Measurements from ENCODE around the gene HLA-DQA1.
"Not testable (repeated sequence)": the region's sequence is repeated elsewhere in the genome, so short reads cannot be mapped to it uniquely, and the experiment has no call there.

The HLA-DQA1 gene

DNA sequence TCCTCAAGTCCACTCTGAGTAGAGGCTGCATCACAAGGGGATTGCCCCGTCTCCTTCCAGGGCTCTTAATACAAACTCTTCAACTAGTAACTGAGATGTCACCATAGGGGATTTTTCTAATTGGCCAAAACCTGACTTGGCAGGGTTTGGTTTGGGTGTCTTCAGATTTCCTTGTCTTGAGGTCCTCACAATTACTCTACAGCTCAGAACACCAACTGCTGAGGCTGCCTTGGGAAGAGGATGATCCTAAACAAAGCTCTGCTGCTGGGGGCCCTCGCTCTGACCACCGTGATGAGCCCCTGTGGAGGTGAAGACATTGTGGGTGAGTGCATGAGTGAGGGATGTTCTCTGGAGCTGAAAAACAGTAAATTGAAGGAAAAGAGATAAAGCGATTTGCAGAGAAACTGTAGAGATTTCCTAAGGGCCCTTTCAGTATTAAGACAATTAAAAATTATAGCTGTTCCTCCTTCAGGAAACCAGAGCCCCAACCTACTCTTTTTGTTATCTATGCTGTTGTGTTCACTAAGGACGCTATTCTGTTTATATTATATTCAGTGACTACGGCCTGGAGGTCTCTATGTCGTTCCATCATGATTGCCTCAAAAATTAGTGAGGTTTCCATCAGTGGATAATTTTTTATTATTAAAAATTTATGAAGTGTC is at the start of gene HLA-DQA1:
HLA-DQA1 (plus strand) TSS at position 188 of the 662 bp plus-strand sequence; CDS start at position 241, 53 bp downstream.
- no peak for DNase-seq (ENCODE audit: low read depth in 3 of 3)

DNA sequence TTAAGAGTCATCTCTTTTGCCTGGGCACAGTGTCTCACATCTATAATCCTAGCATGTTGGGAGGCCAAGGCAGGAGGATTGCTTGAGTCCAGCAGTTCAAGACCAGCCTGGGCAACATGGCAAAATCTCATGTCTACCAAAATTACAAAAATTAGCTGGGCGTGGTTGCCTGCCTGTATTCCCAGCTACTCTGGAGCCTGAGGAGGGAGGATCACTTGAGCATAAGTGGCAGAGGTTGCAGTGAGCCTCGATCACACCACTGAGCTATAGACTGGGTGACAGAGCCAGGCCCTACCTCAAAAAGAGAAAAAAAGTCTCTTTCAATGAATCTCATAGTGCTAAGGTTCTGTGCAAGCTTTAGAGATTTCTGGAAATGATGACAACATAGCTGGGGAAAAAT is 49.0 kb upstream of the HLA-DQA1 start:
- DNase-seq (ENCODE audit: low read depth in 3 of 3), result no peak

DNA sequence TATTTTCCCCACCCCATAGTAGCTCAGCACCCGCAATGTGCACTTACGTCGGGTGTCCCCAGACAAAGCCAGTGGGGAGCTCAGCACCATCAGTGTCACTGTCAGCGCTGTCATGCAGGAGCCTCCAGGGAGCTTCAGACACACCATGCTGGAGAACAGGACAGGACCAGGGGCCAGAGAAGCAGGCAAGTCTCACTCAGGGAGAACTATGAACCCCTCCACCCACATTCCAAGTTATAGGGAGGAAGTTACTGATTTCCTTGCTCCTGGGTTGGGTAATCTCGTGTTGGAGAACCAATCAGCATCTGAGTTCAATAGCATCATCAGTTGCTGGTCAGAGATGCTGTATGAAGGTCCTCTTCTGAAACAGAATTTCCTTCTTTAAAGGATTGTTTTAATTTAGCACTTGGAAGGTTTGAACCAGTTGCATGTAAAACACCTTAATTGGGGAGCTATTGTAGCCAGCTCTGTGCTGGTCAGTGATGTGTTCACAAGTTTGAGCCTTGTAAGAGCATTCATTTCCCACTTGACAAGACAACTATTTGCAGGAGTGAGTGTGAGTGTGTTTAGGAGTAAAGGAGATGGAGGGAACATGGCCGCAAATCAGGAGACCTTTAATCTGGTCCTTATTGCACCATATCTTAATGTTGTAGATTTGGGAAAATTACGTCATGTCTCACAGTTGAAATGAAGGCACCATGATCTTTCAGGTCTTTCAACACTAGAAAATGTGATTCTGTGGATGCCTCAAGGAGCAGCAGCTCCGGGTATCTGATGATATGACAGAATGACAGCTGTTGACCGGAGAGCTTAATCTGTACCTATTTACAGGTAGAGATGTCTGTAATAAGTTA is 47.4 kb upstream of the HLA-DQA1 start, which contains the start of gene HLA-DRB1:
HLA-DRB1 (minus strand) TSS at position 253 of the 854 bp plus-strand sequence; CDS start at position 147, 106 bp downstream.
- no peak for DNase-seq (ENCODE audit: low read depth in 3 of 3)

DNA sequence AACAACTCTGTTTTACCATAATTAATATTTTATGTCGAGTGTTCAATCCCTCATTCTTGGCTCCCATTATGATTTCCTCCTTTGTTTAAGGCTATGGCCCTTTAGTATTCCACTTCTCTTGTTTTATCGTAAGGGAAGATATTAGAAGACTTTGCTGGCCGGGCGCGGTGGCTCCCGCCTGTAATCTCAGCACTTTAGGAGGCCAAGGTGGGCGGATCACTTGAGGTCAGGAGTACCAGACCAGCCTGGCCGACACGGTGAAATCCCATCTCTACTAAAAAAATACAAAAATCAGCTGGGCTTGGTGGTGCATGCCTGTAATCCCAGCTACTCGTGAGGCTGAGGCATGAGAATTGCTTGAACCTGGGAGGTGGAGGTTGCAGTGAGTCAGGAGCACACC is 46.5 kb upstream of the HLA-DQA1 start:
- not testable (repeated sequence) for DNase-seq (ENCODE audit: low read depth in 3 of 3)

DNA sequence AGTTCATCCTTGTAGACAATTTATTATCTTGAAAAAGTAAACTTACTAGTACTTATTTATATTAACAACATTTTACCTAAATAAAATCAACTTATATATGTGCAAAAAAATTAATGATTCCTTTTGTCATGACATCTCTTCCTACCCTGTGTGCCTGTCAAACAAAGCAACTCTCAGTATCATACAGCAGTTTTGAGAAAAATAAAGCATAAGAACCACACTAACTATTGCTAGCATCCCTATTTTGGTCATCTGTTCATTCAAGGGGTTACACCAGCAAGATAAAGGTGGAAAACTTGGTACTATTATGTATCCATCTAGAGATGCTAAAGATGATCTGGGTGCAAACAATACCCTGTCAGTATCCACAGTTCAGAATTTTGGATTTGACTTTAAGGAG is 40.2 kb upstream of the HLA-DQA1 start:
- DNase-seq (ENCODE audit: low read depth in 3 of 3), result no peak

DNA sequence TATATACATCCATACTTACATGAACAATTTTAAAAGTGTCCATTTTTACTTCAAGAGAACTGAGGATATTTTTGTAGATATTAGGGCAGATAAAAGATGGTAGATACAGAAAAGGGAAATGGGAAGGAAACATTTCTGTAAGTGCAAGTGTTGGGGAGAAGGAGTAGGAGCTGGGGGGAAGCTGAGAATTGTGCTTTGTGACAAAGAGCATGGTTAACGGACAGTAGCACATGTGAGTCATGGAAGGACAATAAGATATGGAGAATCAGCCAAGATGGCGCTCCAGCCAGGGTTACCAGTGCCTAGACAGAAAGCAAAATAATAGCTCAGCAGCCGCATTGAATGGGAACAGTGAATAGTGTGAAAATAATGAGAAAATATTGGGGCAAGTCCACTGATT is 34.8 kb upstream of the HLA-DQA1 start:
- DNase-seq (ENCODE audit: low read depth in 3 of 3), result no peak

DNA sequence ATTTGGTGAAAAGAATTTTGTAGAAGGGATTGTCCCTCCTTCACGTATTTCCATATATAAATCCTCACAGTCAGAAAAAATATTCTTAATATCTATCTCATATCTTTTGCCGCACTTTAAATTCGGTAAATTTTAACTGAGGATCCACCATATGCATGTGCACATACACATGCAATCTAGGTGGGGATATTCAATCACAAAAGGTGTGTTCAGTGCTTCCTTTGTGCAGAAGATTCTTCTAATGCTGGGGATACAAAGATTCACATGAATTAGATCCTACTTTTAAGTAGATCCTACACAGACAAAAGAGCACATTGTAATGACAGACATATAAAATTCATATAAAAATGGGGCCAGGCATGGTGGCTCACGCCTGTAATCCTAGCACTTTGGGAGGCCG is 34.0 kb upstream of the HLA-DQA1 start:
- no peak for DNase-seq (ENCODE audit: low read depth in 3 of 3)

DNA sequence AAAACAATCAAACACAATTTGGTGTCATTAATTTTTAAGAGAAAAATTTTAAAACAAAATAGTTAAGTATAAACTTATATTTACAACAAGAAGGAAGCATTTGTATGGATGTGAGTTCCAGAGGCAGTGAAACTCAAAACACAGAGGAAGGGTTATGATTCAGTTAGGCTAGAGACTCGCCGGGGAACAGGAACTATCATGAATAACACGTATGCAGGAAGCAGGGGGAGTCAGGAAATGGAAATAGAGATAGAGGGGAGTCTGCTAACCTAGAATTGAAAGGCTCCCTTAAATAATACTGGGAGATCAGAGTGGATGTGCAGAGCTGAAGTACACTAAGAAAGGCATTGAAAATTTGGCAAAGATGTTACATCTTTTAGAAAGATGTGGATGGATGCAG is 33.3 kb upstream of the HLA-DQA1 start:
- DNase-seq (ENCODE audit: low read depth in 3 of 3), result no peak

DNA sequence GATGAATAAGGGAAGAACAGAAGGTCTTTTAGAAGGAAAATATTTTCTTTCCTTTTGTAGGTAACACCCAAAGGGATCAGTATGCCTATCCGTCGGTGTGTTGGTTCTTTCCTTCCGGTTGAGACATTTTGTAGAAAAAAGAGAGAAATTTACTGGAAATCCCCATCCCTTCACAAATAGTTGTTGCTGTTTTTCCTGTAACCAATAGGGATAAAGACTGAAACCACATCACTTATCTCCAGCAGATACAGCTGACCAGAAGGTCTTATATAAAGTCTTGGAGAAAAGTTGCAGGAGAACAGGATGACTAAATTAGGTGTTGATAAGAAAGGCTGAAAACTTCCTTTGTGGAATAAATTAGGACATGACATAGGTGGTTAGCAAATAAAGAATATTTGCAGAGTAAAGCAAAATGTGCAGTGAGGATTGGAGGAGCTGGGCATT is 32.8 kb upstream of the HLA-DQA1 start:
- no peak for DNase-seq (ENCODE audit: low read depth in 3 of 3)

DNA sequence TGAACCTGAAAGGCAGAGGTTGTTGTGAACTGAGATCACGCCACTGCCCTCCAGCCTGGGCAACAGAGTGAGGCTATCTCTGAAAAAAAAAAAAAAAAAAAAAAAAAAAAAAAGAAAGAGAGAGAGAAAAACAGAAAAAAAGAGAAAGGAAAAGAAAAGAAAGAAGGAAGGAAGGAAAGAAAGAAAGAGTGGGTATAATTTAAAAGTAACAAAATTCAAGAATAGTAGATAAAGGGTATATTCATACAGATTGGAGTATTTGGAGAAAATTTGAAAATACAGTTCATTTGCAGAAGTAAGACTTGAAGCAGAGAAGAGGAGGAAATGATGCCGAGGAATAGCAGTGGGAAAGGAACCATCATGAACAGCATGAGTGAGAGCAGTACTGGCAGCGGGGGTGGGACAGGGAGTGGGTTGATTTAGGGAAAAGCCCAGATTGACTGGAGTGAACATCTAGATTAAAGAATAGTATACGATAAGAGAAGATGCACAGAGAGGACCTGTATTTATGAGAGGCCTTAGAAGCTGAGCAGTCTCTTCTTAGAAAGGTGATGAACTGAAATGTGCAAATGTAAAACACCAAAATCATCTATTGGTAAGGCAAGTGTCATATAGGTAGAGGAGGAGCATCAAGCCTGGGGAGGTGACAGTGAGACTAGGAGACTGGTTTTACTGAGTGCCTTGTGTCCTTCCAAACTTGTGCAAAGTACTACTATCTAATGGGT is 29.8 kb upstream of the HLA-DQA1 start:
- DNase-seq (ENCODE audit: low read depth in 3 of 3), result no peak

DNA sequence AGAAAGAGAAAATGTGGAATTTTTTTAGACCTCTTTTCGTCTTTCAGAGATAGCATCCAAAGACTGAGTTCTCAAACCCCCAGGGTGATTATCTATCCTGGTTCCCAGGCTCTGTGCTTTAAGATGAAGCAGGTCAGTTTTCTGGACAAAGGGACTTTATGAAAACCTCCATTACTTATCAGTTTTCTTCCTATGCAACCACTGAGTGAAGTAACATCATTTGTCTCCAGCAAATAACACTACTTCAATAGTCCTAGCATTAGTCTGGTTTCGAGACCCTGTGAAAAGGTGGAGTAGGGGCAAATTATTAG is 29.3 kb upstream of the HLA-DQA1 start:
- DNase-seq (ENCODE audit: low read depth in 3 of 3), result no peak

DNA sequence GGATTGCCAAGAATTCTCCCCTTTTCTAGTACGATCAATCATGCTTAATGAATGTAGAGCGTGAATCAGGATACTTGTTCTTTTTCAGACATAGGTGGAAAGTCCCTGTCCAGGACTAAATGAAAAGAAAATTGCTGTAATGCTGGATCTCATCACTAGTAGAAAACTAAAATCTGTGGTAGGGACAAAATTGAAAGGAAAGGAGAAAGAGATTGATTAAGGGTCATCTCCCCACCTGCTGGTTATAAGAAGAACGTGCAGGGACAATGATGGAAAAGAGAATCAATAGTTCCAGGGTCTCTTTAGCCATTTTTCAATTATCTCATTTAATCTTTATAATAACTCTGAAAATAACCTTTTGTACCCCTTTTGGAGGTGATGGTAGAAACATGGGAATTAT is 28.8 kb upstream of the HLA-DQA1 start:
- no peak for DNase-seq (ENCODE audit: low read depth in 3 of 3)

DNA sequence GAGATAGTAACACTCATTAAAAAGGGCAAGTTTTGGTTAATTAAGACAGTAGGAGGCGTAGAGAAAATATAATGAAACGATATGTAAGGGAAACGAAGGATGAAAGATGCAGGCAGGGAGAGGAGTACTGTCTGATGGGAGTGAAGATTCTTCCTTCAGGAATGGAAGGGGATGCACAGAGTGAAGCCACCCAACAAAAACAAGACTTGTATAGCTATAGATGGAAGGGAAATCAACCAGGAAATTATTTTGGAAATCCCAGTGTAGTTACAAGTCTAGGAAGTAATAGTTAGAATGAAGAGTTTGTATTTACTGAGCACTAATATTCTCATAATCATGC is 27.8 kb upstream of the HLA-DQA1 start:
- no peak for DNase-seq (ENCODE audit: low read depth in 3 of 3)

DNA sequence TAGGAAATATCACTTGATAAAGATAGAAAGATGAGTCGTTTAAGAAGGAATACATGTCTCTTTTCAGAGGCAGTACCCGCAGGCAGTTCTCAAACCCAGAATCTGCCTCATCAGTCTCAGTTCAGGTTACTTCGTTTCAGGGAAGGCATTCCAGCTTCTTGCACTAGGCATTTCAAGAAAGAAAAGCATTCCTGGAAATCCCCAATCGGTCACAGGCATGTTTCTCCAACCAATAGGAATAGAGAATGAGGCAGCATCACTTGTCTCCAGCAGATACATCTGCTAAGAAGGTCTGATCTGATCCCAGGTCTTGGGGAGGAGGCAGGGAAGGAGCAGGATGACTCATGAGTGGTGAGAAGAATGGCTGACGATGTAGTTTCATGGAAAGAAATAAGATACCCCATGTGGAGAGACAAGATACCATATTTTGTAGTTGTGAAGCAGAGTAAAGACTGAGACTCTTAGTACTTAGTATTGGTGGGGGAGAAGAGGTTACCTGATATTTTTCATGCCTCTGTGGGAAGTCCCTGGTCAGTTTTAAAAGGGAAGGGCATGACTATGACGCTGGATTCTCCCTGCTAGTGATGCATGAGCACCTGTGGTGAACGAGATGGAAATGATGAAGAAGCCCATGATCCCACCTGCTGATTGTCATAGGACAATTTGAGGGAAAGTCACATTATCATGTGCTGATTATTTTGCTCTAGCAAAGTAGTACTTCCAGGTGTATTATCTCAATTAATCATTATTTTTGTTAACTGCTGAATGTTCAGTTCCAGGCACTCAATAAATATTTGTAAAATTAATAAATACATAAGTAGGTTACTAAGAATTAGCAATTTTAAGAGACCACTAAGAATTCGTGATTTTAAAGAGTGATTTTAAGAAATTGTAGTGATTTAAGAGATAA is 27.2 kb upstream of the HLA-DQA1 start:
- peak in 1 of 3 experiments; percentile 25 for DNase-seq (ENCODE audit: low read depth in 3 of 3)

DNA sequence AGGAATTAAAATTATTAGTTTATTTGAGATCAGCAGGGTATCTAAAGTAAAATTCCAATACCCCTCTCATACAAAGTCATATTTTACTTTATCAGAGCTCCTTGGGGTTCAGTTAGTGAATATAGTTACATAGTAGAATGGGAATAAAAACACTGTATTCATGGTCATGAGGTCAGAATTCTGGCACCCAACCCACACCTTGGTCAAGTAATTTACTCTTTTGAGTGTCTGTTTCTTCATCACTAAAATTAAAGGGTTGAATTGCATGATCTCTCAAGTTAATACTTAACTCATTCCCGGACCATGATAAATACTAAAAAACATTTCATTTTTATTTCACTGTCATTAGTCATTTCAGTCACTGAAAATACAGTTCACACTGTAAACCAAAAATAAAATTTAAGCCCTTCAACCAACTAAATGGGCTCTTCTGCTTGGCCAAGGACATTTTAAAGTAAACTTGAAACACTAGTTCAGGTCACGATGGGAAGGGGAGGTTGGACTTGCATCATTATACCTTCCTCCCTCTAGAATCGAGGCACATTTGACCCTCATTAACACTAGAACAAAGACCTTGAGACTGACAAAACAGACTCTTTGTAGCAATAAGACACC is 26.4 kb upstream of the HLA-DQA1 start:
- DNase-seq (ENCODE audit: low read depth in 3 of 3), result no peak

DNA sequence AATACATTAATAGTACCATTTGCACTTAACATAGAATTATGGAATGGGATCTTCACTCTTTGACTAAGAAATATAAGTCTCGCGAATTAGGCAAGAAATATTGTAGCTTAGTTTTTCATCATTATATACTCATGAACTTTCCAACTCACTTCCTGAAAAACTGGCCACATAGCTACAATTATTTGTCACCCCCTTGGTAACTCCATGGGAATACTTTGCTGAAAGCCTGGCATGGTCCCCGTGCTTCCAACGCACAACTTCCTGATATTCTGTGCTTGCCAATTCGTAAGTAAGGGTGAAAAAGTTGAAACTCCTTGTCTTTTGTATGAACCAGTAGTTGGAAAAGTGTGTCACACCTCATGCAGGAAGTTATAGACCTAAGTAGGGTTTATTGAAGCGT is 23.7 kb upstream of the HLA-DQA1 start:
- no peak for DNase-seq (ENCODE audit: low read depth in 3 of 3)

DNA sequence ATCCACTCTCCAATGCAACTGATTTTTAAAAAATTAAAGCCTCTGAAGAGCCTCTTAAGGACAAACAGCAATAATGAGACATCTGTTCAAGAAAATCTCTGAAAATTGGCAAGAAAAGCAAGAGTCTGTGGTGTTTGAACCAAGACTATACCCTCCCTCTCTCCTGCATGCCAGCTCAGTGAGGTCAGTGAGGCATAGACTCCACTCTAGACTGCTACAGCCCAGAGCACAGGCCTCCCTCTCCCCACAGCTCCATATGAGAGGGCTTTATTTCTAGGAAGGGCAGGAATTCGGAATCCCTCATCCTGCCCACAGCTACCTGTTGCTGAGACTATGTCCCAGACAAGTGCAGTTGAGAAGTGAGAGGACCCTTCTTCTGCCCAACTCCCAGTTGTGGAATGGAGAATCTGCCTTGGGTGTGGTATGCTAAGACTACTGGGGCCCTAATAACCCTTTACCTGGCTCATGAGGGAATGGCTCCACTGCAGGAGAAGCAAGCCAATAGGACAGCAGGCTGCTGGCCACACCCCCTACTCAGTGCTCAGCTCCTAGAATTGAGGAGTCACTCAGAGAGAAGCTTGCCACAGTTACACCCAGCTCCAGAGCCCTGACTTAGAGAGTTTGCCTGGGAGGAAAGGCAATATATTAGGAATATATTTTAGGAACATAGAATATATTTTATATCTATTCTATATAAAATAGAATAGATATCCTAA is 22.7 kb upstream of the HLA-DQA1 start:
- no peak for DNase-seq (ENCODE audit: low read depth in 3 of 3)

DNA sequence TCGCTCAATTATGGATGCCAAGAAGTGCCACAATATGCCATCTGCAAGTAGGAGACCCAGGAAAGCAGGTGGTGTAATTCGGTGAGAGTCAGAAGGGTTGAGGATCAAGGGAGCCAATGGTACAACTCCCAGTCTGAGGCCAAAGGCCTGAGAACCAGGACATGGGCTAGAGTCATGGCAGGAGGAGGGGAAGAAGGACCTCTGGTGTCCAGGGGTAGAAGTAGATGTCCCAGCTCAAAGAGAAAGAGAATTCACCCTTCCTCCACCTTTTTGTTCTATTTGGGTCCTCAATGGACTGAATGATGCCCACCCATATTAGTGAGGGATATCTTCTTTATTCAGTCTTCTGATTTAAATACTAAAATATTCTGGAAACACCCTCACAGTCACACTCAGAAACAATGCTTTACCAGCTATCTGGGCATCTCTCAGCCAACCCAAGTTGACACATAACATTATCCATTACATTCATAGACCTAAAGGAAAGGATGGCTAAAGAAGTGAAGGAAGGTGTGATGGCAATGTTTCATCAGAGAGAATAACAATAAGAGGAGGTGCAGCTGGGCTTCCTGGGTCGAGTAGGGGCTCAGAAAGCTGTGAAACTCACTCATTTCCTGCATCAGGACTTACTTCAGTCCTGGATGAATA is 21.2 kb upstream of the HLA-DQA1 start:
- DNase-seq (ENCODE audit: low read depth in 3 of 3), result no peak

DNA sequence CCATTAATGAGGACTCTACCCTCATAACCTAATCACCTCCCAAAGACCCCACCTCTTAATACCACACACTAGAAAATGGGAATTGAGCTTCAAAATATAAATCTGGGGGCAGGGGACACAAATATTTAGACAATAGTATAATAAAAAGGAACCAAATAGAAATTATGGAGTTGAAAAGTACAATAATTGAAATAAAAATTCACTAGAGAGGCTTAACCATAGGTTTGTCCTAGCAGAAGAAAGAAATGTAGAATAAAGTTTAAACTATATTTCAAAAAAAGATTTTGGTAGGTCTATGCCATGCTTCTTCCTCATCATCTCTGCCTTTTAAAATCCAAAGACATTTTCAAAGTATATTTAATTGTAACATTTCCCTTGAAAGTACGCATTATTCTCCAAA is 19.5 kb upstream of the HLA-DQA1 start:
- no peak for DNase-seq (ENCODE audit: low read depth in 3 of 3)

DNA sequence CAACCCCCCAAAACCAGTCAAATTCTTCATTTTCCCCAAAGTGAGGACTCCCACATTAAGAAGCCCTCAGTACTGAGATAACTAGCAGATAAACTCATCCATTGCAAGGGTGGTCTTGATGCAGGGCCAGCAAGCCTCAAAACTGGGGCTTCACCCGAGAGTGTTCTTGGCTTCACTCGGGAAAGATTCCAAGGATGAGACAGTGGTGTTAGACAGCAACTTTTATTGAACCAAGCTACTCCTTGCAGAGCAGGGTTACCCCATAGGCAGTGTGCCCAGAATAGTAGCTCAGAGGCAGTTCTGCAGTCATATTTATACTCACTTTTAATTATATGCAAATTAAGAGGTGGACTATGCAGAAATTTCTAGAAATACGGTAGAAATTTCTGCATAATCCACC is 15.8 kb upstream of the HLA-DQA1 start:
- DNase-seq (ENCODE audit: low read depth in 3 of 3), result no peak
